ENCODE data around the gene PLEKHO1.

The PLEKHO1 gene

DNA sequence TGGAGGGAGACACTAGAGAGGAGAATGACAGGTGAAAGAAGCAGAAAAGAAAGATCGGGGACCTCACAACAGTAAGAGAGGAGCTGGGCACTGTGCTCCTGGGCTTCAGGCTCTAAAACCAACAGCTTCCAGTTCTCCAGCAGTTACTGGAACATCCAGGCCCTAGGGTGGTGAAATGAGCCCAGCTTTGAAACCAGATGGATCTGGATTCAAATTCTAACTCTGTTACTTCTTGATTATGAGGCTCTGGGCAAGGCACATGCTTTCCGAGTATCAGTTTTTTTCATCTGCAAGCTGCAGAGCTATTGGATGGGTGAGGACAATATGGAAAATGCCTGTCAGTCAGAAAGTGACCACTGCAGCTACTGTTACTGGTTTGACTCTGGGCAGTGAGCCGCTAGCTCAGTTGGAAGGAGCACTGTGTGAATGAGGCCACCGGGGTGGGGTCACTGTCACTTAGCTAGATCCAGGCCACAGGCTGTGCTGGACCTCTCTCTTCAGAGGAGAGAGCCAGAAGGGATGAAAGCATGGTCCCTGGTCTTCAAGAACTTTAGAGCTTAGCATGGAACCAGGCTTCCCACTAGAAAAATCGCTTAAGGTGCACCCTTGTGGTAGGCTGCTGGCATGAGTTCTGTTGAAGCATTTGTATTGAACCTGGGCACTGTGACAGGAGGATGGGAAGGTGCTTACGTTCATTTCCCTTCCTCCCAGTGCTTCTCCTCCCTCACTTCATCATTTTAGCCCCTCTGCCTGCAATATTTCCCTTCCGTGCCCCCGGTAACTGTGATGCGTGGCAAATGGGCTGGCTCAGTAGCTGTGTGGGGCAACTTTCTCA, 12.2 kb downstream of the PLEKHO1 start:
- TF ChIP-seq, protein P1, sequence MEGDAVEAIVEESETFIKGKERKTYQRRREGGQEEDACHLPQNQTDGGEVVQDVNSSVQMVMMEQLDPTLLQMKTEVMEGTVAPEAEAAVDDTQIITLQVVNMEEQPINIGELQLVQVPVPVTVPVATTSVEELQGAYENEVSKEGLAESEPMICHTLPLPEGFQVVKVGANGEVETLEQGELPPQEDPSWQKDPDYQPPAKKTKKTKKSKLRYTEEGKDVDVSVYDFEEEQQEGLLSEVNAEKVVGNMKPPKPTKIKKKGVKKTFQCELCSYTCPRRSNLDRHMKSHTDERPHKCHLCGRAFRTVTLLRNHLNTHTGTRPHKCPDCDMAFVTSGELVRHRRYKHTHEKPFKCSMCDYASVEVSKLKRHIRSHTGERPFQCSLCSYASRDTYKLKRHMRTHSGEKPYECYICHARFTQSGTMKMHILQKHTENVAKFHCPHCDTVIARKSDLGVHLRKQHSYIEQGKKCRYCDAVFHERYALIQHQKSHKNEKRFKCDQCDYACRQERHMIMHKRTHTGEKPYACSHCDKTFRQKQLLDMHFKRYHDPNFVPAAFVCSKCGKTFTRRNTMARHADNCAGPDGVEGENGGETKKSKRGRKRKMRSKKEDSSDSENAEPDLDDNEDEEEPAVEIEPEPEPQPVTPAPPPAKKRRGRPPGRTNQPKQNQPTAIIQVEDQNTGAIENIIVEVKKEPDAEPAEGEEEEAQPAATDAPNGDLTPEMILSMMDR (IDR thresholded peaks at IDR 0.05; ENCODE audit: extremely low read depth, insufficient read depth, missing control alignments) = peak; percentile 18
- in situ Hi-C loops (cut with MboI; ENCODE audit: low pct_unique_long_range_greater_than_20kb, low sequenced_read_pairs, unreplicated experiment) = no loop called here
- DNase-seq (ENCODE audit: low spot score) = no peak

DNA sequence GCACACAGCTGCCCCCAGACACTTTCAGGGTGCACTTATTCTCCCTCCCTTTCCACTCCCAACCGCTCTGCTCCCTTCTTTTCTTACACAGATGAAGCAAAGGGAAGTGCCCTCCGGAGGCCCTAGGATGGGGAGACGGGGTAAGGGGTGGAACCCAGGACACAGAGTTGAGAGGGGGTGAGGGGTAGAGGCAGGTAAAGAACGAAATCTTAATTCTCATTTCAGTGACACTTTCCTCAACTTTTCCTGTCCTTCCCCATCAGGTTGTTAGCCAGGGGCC, 12.8 kb downstream of the PLEKHO1 start:
- TF ChIP-seq, protein P1 (IDR thresholded peaks at IDR 0.05; ENCODE audit: extremely low read depth, insufficient read depth, missing control alignments) = no peak
- in situ Hi-C loops (cut with MboI; ENCODE audit: low pct_unique_long_range_greater_than_20kb, low sequenced_read_pairs, unreplicated experiment) = no loop called here
- no peak for DNase-seq (ENCODE audit: low spot score)

DNA sequence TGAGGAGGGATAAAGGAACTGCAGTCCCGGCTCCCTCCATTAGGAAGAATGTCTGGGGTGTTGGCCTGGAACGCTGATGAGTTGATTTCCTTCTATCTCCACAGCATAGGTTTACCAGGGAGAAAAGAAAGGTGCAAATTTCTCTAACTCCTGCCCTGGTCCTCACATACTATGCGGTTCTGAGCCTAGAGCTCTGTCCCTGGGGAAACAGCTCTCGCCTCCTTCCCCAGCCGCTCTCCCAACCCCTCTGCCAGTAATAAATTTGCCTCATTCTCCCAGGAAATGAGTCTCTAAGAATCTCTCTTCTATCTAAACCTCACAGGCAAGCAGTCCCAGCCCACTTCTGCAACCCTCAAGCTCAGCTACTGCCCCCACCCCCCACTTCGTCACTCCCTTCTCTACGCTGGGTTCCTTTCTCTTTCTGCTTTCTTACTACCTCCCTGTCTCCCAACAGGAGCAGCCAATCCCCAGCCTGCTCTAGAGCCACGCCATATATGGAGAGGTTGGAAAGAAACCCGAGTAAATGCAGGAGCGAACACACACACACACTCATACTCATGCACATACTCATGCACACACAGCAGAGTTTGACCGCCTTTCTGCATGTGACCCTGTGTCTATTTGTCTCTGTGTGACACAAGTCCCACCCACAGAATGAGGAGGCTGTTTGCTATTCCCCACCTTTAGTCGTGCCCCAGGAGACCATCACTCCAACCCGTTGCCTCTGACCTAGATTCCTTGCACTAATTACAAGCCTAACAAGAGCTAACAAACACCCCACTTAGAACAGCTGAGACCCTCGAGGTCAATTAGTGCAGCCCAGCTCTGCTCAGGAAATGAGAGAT, 13.4 kb downstream of the PLEKHO1 start:
- peak; percentile 78 for DNase-seq (ENCODE audit: low spot score)
- in situ Hi-C loops (cut with MboI; ENCODE audit: low pct_unique_long_range_greater_than_20kb, low sequenced_read_pairs, unreplicated experiment) = no loop called here
- TF ChIP-seq, protein P1 (IDR thresholded peaks at IDR 0.05; ENCODE audit: extremely low read depth, insufficient read depth, missing control alignments) = no peak

DNA sequence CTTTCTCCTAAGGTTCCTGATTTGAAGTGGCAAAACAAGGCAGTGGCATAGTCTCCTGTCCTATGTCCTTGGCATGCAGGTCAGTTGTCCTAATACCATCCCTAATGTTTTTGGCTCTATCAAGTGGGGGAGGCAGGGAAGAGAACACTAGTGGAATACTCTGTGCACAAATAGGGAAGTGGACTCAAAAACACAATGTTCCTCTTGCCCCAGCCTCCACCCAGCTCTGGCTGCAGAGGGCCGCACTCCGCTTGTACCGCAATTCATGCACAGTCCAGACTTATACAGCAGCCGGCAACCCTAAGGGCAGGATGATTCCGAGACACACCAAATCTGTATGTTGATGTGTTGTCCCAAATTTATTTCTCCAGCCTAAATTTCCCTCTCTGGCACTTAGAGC, 14.5 kb downstream of the PLEKHO1 start:
- TF ChIP-seq, protein P1 (IDR thresholded peaks at IDR 0.05; ENCODE audit: extremely low read depth, insufficient read depth, missing control alignments) = no peak
- DNase-seq (ENCODE audit: low spot score) = no peak
- in situ Hi-C loops (cut with MboI; ENCODE audit: low pct_unique_long_range_greater_than_20kb, low sequenced_read_pairs, unreplicated experiment) = no loop called here

DNA sequence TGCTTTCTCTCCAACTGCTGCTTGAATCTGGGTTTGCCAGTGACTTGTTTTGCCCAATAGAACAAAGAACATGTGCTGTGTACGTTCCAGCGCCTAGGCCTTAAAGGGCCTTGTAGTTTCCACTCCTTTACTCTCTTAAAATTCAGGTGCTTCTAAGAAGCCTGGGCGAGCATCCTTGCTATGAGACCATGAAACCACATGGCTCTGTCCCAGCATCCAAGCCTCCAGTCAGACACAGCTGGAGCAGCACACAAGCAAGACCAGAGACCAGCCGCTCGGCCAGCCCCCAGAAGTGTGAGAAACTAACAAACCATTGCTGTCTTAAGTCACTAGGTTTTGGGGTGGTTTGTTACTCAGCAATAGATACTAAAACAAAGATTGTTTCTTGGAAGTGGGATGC, 15.1 kb downstream of the PLEKHO1 start:
- no peak for DNase-seq (ENCODE audit: low spot score)
- TF ChIP-seq, protein P1 (IDR thresholded peaks at IDR 0.05; ENCODE audit: extremely low read depth, insufficient read depth, missing control alignments) = no peak
- in situ Hi-C loops (cut with MboI; ENCODE audit: low pct_unique_long_range_greater_than_20kb, low sequenced_read_pairs, unreplicated experiment) = loop anchor here (5.0 kb wide), 1 partner anchor 92 kb away; no protein-coding TSS in a partner anchor

DNA sequence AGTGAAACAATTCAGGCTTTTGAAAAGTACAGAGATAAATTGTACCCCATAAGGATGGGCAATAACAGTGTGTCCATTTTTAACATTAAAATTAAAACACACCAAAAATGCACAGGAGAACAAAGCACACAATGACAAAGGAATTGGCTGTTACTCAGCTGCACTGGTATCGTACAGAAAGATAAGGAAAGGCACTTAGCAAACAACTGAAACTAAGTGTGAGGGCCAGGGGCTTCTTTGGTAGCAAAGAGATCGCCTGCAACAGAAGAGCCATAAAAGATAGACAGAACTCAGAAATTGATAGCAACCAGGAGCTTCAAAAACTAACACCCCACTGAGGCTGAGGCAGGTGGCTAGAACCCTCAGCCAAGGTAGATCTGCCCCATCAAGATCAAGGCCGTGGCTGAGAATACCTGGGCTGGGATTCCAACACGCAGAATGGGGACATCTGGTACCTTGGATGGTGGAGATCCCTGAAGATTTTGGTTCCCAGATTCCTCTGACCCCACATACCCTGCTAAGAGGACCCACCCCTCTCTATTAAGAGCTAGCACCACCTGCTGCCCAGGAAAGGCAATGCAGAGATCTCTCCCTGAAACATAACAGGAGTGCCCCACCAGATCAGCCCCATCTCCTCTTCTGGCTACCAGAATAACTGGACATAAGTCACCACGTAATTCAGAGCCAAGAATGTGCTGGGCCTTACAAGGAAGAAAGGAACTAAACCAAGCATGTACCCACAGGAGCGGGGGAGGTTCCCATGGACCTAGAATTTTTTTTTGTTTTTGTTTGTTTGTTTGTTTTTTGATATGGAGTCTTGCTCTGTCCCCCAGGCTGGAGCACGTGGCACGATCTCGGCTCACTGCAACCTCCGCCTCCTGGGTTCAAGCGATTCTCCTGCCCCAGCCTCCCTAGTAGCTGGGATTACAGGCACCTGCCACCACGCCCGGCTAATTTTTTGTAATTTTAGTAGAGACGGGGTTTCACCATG, 16.2 kb downstream of the PLEKHO1 start:
- TF ChIP-seq, protein P1 (IDR thresholded peaks at IDR 0.05; ENCODE audit: extremely low read depth, insufficient read depth, missing control alignments) = peak; percentile 88
- in situ Hi-C loops (cut with MboI; ENCODE audit: low pct_unique_long_range_greater_than_20kb, low sequenced_read_pairs, unreplicated experiment) = loop anchor here (5.0 kb wide), 1 partner anchor 94 kb away; no protein-coding TSS in a partner anchor
- peak; percentile 61 for DNase-seq (ENCODE audit: low spot score)

Measured in GM13977 (cell line).